Astrocyte (in vitro differentiated cells and primary cell): ENCODE measurements around the gene NRAS. TPM values are rescaled to one million over a fixed set of nuclear protein-coding genes. Genes with fewer than 3 reads are reported as not detected.

Source experiments
- DNase-seq: peaks from one replicate; pipeline ENCODE4 v3.0.0-alpha.2; 2010; ENCODE audit warnings: low read depth
- FAIRE-seq: peaks from 2 replicates; lab custom pipeline; 2011; peaks lifted over from hg19 to GRCh38; lab: Jason Lieb, UNC
- H2AFZ ChIP-seq: 2 replicates; pipeline ENCODE4 v1.6.0; 2012; ENCODE audit warnings: low read depth, low read length, inconsistent platforms
- H3K27ac ChIP-seq: 2 replicates; pipeline ENCODE4 v1.5.1; 2011; ENCODE audit warnings: low read depth, low read length, inconsistent platforms
- H3K27me3 ChIP-seq: 2 replicates; pipeline ENCODE4 v1.6.0; 2011; ENCODE audit warnings: low read length, inconsistent platforms; ENCODE audit not compliant: insufficient read depth
- H3K36me3 ChIP-seq: 2 replicates; pipeline ENCODE4 v1.5.1; 2011; ENCODE audit warnings: low read length, inconsistent platforms; ENCODE audit not compliant: insufficient read depth
- H3K4me1 ChIP-seq: 2 replicates; pipeline ENCODE4 v1.5.1; 2011; ENCODE audit warnings: low read length, inconsistent platforms; ENCODE audit not compliant: insufficient read depth
- H3K4me2 ChIP-seq: 2 replicates; pipeline ENCODE4 v1.6.0; 2012; ENCODE audit warnings: low read length, inconsistent platforms
- H3K4me3 ChIP-seq: 2 replicates; pipeline ENCODE4 v1.5.1; 2011; ENCODE audit warnings: low read depth, mild to moderate bottlenecking, low read length, inconsistent platforms; ENCODE audit not compliant: insufficient read depth
- H3K79me2 ChIP-seq: 2 replicates; pipeline ENCODE4 v1.6.0; 2012; ENCODE audit warnings: mild to moderate bottlenecking, low read length, inconsistent platforms; ENCODE audit not compliant: insufficient read depth
- H3K9ac ChIP-seq: 2 replicates; pipeline ENCODE4 v1.6.0; 2012; ENCODE audit warnings: mild to moderate bottlenecking, low read length, inconsistent platforms
- H3K9me3 ChIP-seq: 2 replicates; pipeline ENCODE4 v1.5.1; 2012; ENCODE audit warnings: low read depth, mild to moderate bottlenecking, low read length, inconsistent platforms; ENCODE audit not compliant: insufficient read depth
- H4K20me1 ChIP-seq: 2 replicates; pipeline ENCODE4 v1.6.0; 2012; ENCODE audit warnings: low read length, inconsistent platforms; ENCODE audit not compliant: insufficient read depth
- H3K27ac Mint-ChIP-seq: one replicate; pipeline ENCODE4 v1.8.0; 2021; ENCODE audit warnings: mild to moderate bottlenecking, mixed read lengths; ENCODE audit not compliant: unreplicated experiment
- H3K27me3 Mint-ChIP-seq: one replicate; pipeline ENCODE4 v1.8.0; 2021; ENCODE audit warnings: low read depth, mixed read lengths; ENCODE audit not compliant: unreplicated experiment
- H3K36me3 Mint-ChIP-seq: one replicate; pipeline ENCODE4 v1.8.0; 2021; ENCODE audit warnings: low read depth, mixed read lengths; ENCODE audit not compliant: unreplicated experiment
- H3K4me1 Mint-ChIP-seq: one replicate; pipeline ENCODE4 v1.8.0; 2021; ENCODE audit warnings: low read depth, mixed read lengths; ENCODE audit not compliant: unreplicated experiment
- H3K4me3 Mint-ChIP-seq: one replicate; pipeline ENCODE4 v1.8.0; 2021; ENCODE audit warnings: mild to moderate bottlenecking, moderate library complexity, mixed read lengths; ENCODE audit not compliant: unreplicated experiment
- H3K9me3 Mint-ChIP-seq: one replicate; pipeline ENCODE4 v1.8.0; 2021; ENCODE audit warnings: mild to moderate bottlenecking, mixed read lengths; ENCODE audit not compliant: unreplicated experiment
- EZH2 ChIP-seq: IDR thresholded peaks from 2 replicates; pipeline ENCODE4 v1.6.1; 2012; ENCODE audit warnings: mild to moderate bottlenecking, low read length, inconsistent platforms; ENCODE audit not compliant: insufficient read depth
- total RNA-seq: library from RNA; stranded (reverse); gene quantifications from 2 replicates; pipeline ENCODE4 v1.2.1, GENCODE V29; 2021
- TF ChIP-seq, protein P1 (sequence below): IDR thresholded peaks from 2 replicates; pipeline ENCODE4 v1.5.1; 2011; ENCODE audit warnings: low read depth, mild to moderate bottlenecking, inconsistent platforms, low read length, moderate library complexity; ENCODE audit not compliant: insufficient read depth

Gene NRAS
- total RNA-seq, 1 donor from 2014 or later = 63.8 TPM

DNA sequence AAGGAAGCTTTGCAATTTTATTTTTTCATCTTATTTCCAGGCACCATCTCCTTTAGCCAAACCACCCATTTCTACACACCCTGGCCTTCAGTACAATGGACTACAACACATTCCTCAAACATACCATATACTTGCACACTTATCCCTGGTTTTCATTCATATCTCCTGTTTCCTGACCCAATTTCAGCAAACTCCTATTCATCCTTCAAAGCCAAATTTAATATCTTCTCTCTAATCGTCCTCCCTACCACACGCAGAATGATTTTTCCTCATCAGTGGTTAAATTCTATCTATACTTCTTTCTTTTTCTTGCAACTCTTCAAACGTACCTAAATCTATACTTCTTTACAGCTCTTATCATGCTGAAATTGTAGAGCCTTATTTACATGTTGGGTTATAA, 49.6 kb downstream of the NRAS start:
- Histone ChIP-seq H3K9ac (no peak overlapping the region), H3K36me3 (no peaks in the 10 kb centered on the region), H3K4me2 (no peak overlapping the region), H3K4me1 (peaks cover 9% of the 10 kb centered on the region), H3K4me3 (no peak overlapping the region), H3K27me3 (no peaks in the 10 kb centered on the region), H3K79me2 (no peaks in the 10 kb centered on the region), H4K20me1 (no peaks in the 10 kb centered on the region), H3K27ac (no peak overlapping the region), H3K9me3 (no peaks in the 10 kb centered on the region), H2AFZ (no peak overlapping the region)
- no peaks in the 10 kb centered on the region for H3K36me3 Mint-ChIP-seq
- peaks cover 5% of the 10 kb centered on the region for H3K27me3 Mint-ChIP-seq
- H3K27ac Mint-ChIP-seq = no peak overlapping the region
- H3K4me3 Mint-ChIP-seq = no peak overlapping the region
- peaks cover 8% of the 10 kb centered on the region for H3K4me1 Mint-ChIP-seq
- FAIRE-seq (no peak), DNase-seq (no peak)
- H3K9me3 Mint-ChIP-seq = no peaks in the 10 kb centered on the region
- TF ChIP-seq, protein P1, sequence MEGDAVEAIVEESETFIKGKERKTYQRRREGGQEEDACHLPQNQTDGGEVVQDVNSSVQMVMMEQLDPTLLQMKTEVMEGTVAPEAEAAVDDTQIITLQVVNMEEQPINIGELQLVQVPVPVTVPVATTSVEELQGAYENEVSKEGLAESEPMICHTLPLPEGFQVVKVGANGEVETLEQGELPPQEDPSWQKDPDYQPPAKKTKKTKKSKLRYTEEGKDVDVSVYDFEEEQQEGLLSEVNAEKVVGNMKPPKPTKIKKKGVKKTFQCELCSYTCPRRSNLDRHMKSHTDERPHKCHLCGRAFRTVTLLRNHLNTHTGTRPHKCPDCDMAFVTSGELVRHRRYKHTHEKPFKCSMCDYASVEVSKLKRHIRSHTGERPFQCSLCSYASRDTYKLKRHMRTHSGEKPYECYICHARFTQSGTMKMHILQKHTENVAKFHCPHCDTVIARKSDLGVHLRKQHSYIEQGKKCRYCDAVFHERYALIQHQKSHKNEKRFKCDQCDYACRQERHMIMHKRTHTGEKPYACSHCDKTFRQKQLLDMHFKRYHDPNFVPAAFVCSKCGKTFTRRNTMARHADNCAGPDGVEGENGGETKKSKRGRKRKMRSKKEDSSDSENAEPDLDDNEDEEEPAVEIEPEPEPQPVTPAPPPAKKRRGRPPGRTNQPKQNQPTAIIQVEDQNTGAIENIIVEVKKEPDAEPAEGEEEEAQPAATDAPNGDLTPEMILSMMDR = no peak
- TF ChIP-seq EZH2 = no peak

DNA sequence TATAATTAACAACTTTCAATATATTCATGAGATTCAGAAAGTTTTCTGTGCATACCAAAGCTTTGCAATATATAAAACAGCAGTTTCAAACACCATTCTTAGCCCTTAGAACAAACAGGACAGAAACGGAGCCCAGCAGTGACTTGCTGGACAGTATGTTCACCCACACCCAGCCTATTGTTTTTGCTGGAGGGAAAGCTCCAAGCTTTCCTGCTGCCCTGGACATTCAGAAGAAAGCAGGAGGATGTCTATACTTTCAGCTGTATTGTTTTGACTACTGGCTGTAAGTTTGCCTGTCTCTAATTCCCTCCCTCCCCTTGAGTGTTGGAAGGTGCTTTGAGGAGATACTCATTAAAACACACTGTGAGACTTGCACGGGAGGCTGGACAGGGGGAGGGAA, 56.3 kb downstream of the NRAS start:
- Histone ChIP-seq H3K79me2 (no peaks in the 10 kb centered on the region), H3K4me2 (no peak overlapping the region), H3K9me3 (no peaks in the 10 kb centered on the region), H3K9ac (no peak overlapping the region), H3K27ac (no peak overlapping the region), H3K4me3 (no peak overlapping the region), H3K27me3 (no peaks in the 10 kb centered on the region), H3K4me1 (no peaks in the 10 kb centered on the region), H3K36me3 (no peaks in the 10 kb centered on the region), H2AFZ (no peak overlapping the region), H4K20me1 (no peaks in the 10 kb centered on the region)
- Mint-ChIP-seq H3K27ac (no peak overlapping the region), H3K4me1 (peaks cover 2% of the 10 kb centered on the region), H3K36me3 (no peaks in the 10 kb centered on the region), H3K4me3 (no peak overlapping the region), H3K9me3 (no peaks in the 10 kb centered on the region), H3K27me3 (no peaks in the 10 kb centered on the region)
- FAIRE-seq = no peak
- DNase-seq = no peak
- TF ChIP-seq EZH2 = no peak
- TF ChIP-seq, protein P1 = no peak

Other genes starting within 250 kb of the NRAS start
- 28.1 and 31.8 TPM in 2 replicates for gene TRIM33, start 205.6 kb downstream of the NRAS start, total RNA-seq
- gene BCAS2, start 135.2 kb downstream of the NRAS start, total RNA-seq = 44.8 and 48.4 TPM in 2 replicates
- gene DENND2C, start 46.7 kb downstream of the NRAS start, total RNA-seq = 2.8 and 3.2 TPM in 2 replicates
- not detected in 2 replicates for gene AMPD1, start 21.2 kb downstream of the NRAS start, total RNA-seq
- gene CSDE1, start 41.2 kb upstream of the NRAS start, total RNA-seq = 562 and 635 TPM in 2 replicates
- gene SIKE1, start 63.9 kb upstream of the NRAS start, total RNA-seq = 62.0 and 64.2 TPM in 2 replicates
- gene SYCP1, start 138.1 kb upstream of the NRAS start, total RNA-seq = not detected in 2 replicates